Trophoblast cell (in vitro differentiated cells and primary cell): ENCODE data around the gene UPK1B.

Source experiments
- DNase-seq, 2 donors: peaks; one replicate each; pipeline ENCODE4 v3.0.0-alpha.2; 2016
- H2AFZ ChIP-seq: 2 replicates; pipeline ENCODE4 v1.6.1; 2013; ENCODE audit warnings: low read length, moderate library complexity, mild to moderate bottlenecking; ENCODE audit not compliant: insufficient read depth, poor library complexity
- H2AK5ac ChIP-seq: 2 replicates; pipeline ENCODE4 v1.6.1; 2013; ENCODE audit warnings: mild to moderate bottlenecking, low read length
- H2BK120ac ChIP-seq: 2 replicates; pipeline ENCODE4 v1.6.1; 2013; ENCODE audit warnings: low read length, mild to moderate bottlenecking, moderate library complexity; ENCODE audit not compliant: insufficient read depth, poor library complexity
- H2BK12ac ChIP-seq: 2 replicates; pipeline ENCODE4 v1.6.1; 2013; ENCODE audit warnings: mild to moderate bottlenecking, low read length, moderate library complexity
- H2BK5ac ChIP-seq: 2 replicates; pipeline ENCODE4 v1.6.1; 2013; ENCODE audit warnings: low read length, low read depth, moderate library complexity, mild to moderate bottlenecking; ENCODE audit not compliant: poor library complexity
- H3K14ac ChIP-seq: 2 replicates; pipeline ENCODE4 v1.6.1; 2013; ENCODE audit warnings: mild to moderate bottlenecking, low read length
- H3K18ac ChIP-seq: 2 replicates; pipeline ENCODE4 v1.6.1; 2013; ENCODE audit warnings: mild to moderate bottlenecking, low read length
- H3K23ac ChIP-seq: 2 replicates; pipeline ENCODE4 v1.6.1; 2013; ENCODE audit warnings: low read length
- H3K27ac ChIP-seq: 2 replicates; pipeline ENCODE4 v1.5.1; 2013; ENCODE audit warnings: low read depth, mild to moderate bottlenecking, inconsistent platforms, low read length, moderate library complexity
- H3K27me3 ChIP-seq: 2 replicates; pipeline ENCODE4 v1.6.1; 2013; ENCODE audit warnings: inconsistent platforms, mild to moderate bottlenecking, low read length, moderate library complexity; ENCODE audit not compliant: insufficient read depth
- H3K36me3 ChIP-seq, 2 experiments: 1 replicate in 1 of 2; 2 replicates in 1 of 2; pipeline ENCODE4 v1.6.1; 2013; ENCODE audit warnings: low read length in 2 of 2, mild to moderate bottlenecking in 2 of 2, moderate library complexity in 1 of 2; ENCODE audit not compliant: insufficient read depth in 2 of 2, control insufficient read depth in 1 of 2
- H3K4ac ChIP-seq: 2 replicates; pipeline ENCODE4 v1.6.1; 2013; ENCODE audit warnings: low read depth, mild to moderate bottlenecking, low read length, moderate library complexity
- H3K4me1 ChIP-seq, 2 experiments: 1 replicate in 1 of 2; 2 replicates in 1 of 2; pipeline ENCODE4 v1.6.1; 2013; ENCODE audit warnings: low read length in 2 of 2, mild to moderate bottlenecking in 2 of 2, moderate library complexity in 1 of 2; ENCODE audit not compliant: insufficient read depth in 2 of 2, control insufficient read depth in 1 of 2
- H3K4me2 ChIP-seq: 2 replicates; pipeline ENCODE4 v1.6.1; 2013; ENCODE audit warnings: inconsistent platforms, mild to moderate bottlenecking, low read length, moderate library complexity
- H3K4me3 ChIP-seq: 2 replicates; pipeline ENCODE4 v1.5.1; 2013; ENCODE audit warnings: mild to moderate bottlenecking, low read depth, low read length, inconsistent platforms
- H3K79me1 ChIP-seq: one replicate; pipeline ENCODE4 v1.6.1; 2013; ENCODE audit warnings: low read length
- H3K79me2 ChIP-seq: 2 replicates; pipeline ENCODE4 v1.6.1; 2013; ENCODE audit warnings: low read length, mild to moderate bottlenecking; ENCODE audit not compliant: control insufficient read depth, insufficient read depth, poor library complexity
- H3K9ac ChIP-seq: 2 replicates; pipeline ENCODE4 v1.6.1; 2013; ENCODE audit warnings: mild to moderate bottlenecking, low read length
- H3K9me3 ChIP-seq: 2 replicates; pipeline ENCODE4 v1.6.1; 2013; ENCODE audit warnings: low read depth, mild to moderate bottlenecking, control low read depth, inconsistent platforms, low read length; ENCODE audit not compliant: insufficient read depth
- H4K12ac ChIP-seq: 2 replicates; pipeline ENCODE4 v1.6.1; 2013; ENCODE audit warnings: low read depth, mild to moderate bottlenecking, low read length, moderate library complexity
- H4K8ac ChIP-seq: 2 replicates; pipeline ENCODE4 v1.6.1; 2013; ENCODE audit warnings: low read depth, mild to moderate bottlenecking, low read length, moderate library complexity
- H4K91ac ChIP-seq: one replicate; pipeline ENCODE4 v1.6.1; 2013; ENCODE audit warnings: low read depth, mild to moderate bottlenecking, low read length, moderate library complexity
- WGBS: extraction: QIAGEN DNeasy Blood & Tissue Kit; methylation state at CpG from one replicate; pipeline ENCODE4 v1.1.7; 2013; ENCODE audit warnings: missing lambda C conversion rate; ENCODE audit not compliant: insufficient read length, insufficient coverage; ENCODE audit errors: extremely low coverage; 5-methylcytosine and 5-hydroxymethylcytosine counted together

Gene UPK1B

DNA sequence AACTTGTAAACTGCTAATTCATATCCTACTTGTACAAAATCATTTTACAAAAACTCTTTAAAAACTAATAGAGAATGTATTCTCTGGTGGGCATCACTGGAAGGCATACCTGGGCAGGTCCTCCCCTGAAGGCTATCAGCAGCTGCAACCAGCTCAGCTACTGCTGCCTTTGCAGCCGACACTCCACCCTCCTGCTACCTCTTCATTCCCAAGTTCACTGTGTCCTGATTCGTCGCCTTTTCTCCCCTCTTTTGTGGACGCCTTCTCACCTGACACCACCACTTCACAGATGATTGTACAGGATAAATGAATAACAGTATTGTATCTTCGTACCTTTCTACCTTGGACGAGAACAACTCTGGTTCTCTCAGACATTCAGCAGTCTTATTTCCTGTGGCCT is 38.4 kb downstream of the UPK1B start:
- Histone ChIP-seq H3K4me3 (no peak overlapping the region), H2BK12ac (no peak overlapping the region), H4K8ac (no peak overlapping the region), H4K91ac (no peak overlapping the region), H3K14ac (no peak overlapping the region), H3K36me3 (peaks cover 8 to 27% of the 10 kb centered on the region in 2 experiments), H3K23ac (no peak overlapping the region), H3K18ac (no peak overlapping the region), H2AK5ac (no peak overlapping the region), H3K79me1 (no peaks in the 10 kb centered on the region), H2BK120ac (no peak overlapping the region), H3K4ac (no peak overlapping the region), H3K27ac (no peak overlapping the region), H3K9ac (no peak overlapping the region), H2BK5ac (no peak overlapping the region), H3K27me3 (no peaks in the 10 kb centered on the region), H3K79me2 (no peaks in the 10 kb centered on the region), H2AFZ (no peak overlapping the region), H3K9me3 (no peaks in the 10 kb centered on the region), H4K12ac (no peak overlapping the region), H3K4me2 (no peak overlapping the region), H3K4me1 (no peaks in the 10 kb centered on the region)
- no CpG with 5 or more reads among the region's 6 CpGs for WGBS
- no peak for DNase-seq

DNA sequence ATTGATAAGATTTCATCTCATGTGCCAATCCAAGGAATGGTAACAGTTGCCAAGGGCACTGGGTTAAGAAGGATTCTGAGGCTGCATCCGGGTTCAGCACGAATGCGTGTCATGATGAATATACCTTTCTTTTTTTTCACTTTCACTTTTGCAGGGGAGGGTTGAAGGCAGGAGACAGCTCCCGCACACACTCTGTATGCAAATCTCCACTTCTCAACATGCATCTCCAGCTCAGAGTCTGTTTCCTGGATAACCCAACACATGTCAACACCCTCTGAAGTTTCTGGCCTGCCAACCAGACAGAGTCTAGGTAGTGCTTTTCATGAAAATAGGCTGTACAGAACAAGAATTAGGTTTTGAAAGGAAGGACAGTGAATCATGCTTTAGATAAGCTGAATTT is 45.7 kb downstream of the UPK1B start:
- no CpG with 5 or more reads among the region's 4 CpGs for WGBS
- peaks cover 0 to 2% of the 10 kb centered on the region in 2 experiments for H3K4me1 ChIP-seq
- H3K4ac ChIP-seq, result no peak overlapping the region
- no peaks in the 10 kb centered on the region for H3K79me1 ChIP-seq
- no peak overlapping the region for H2AFZ ChIP-seq
- no peak overlapping the region for H3K18ac ChIP-seq
- no peak overlapping the region for H3K27ac ChIP-seq
- no peak overlapping the region for H4K8ac ChIP-seq
- peaks cover 39 to 59% of the 10 kb centered on the region in 2 experiments for H3K36me3 ChIP-seq
- no peak overlapping the region for H3K9ac ChIP-seq
- no peaks in the 10 kb centered on the region for H3K9me3 ChIP-seq
- H3K23ac ChIP-seq, result no peak overlapping the region
- no peak overlapping the region for H2BK12ac ChIP-seq
- H3K14ac ChIP-seq, result no peak overlapping the region
- no peak overlapping the region for H4K91ac ChIP-seq
- no peak for DNase-seq
- H4K12ac ChIP-seq, result no peak overlapping the region
- H2BK5ac ChIP-seq, result no peak overlapping the region
- no peak overlapping the region for H2BK120ac ChIP-seq
- no peak overlapping the region for H3K4me2 ChIP-seq
- H3K4me3 ChIP-seq, result no peak overlapping the region
- no peak overlapping the region for H2AK5ac ChIP-seq
- no peaks in the 10 kb centered on the region for H3K27me3 ChIP-seq
- H3K79me2 ChIP-seq, result no peaks in the 10 kb centered on the region

DNA sequence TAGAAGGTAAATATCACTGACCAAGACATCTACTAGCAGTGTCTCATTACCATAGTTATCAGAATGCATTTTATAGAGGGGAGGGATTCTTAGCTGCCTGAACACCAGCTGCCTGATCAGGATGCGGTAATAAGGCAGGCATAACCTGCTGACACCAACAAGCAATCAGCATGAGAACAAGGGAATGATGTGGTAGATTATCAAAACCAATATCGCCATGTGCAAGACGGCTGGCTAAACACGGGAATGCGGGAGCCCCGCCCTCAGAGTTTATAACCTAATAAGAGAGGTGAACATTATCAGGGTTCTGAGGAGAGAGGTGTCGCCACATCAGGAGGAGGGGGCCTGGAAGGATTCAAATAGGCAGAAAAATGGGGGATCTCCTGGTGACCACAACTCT is 46.8 kb downstream of the UPK1B start:
- Histone ChIP-seq H3K4me2 (no peak overlapping the region), H3K4me3 (no peak overlapping the region), H3K36me3 (peaks cover 37 to 54% of the 10 kb centered on the region in 2 experiments), H2AFZ (no peak overlapping the region), H3K27ac (no peak overlapping the region), H3K18ac (no peak overlapping the region), H4K8ac (no peak overlapping the region), H2BK120ac (no peak overlapping the region), H4K91ac (no peak overlapping the region), H4K12ac (no peak overlapping the region), H3K14ac (no peak overlapping the region), H3K9me3 (no peaks in the 10 kb centered on the region), H2AK5ac (no peak overlapping the region), H2BK12ac (no peak overlapping the region), H3K9ac (no peak overlapping the region), H3K4me1 (peaks cover 0 to 2% of the 10 kb centered on the region in 2 experiments), H3K4ac (no peak overlapping the region), H3K23ac (no peak overlapping the region), H3K27me3 (no peaks in the 10 kb centered on the region), H3K79me1 (no peaks in the 10 kb centered on the region), H2BK5ac (no peak overlapping the region), H3K79me2 (no peaks in the 10 kb centered on the region)
- DNase-seq, result no peak
- no CpG with 5 or more reads among the region's 7 CpGs for WGBS

GRCh38 chr3:119220970-119221667 is 47.7 kb downstream of the UPK1B start:
- H2AFZ ChIP-seq, result no peak overlapping the region
- H4K12ac ChIP-seq, result no peak overlapping the region
- no peak for DNase-seq
- H3K9me3 ChIP-seq, result no peaks in the 10 kb centered on the region
- H4K91ac ChIP-seq, result no peak overlapping the region
- no peak overlapping the region for H2AK5ac ChIP-seq
- H2BK12ac ChIP-seq, result no peak overlapping the region
- no peak overlapping the region for H3K14ac ChIP-seq
- no peak overlapping the region for H3K4ac ChIP-seq
- no peak overlapping the region for H4K8ac ChIP-seq
- H3K27ac ChIP-seq, result no peak overlapping the region
- no peaks in the 10 kb centered on the region for H3K79me1 ChIP-seq
- peaks cover 0 to 2% of the 10 kb centered on the region in 2 experiments for H3K4me1 ChIP-seq
- H2BK120ac ChIP-seq, result no peak overlapping the region
- WGBS, result no CpG with 5 or more reads among the region's 3 CpGs
- no peaks in the 10 kb centered on the region for H3K27me3 ChIP-seq
- no peak overlapping the region for H3K18ac ChIP-seq
- no peak overlapping the region for H3K4me3 ChIP-seq
- H3K79me2 ChIP-seq, result no peaks in the 10 kb centered on the region
- peaks cover 35 to 49% of the 10 kb centered on the region in 2 experiments for H3K36me3 ChIP-seq
- H3K9ac ChIP-seq, result no peak overlapping the region
- H2BK5ac ChIP-seq, result no peak overlapping the region
- no peak overlapping the region for H3K23ac ChIP-seq
- H3K4me2 ChIP-seq, result no peak overlapping the region
